GM23248 (cell line): ENCODE data around the gene PPP1R37. TPM values are rescaled to one million over a fixed set of nuclear protein-coding genes. Genes with fewer than 3 reads are reported as not detected.

ENCODE experiments used
- DNase-seq: peaks from one replicate; pipeline ENCODE4 v3.0.0-alpha.2; 2015
- H2AFZ ChIP-seq: fragments of 200-600 bp; sonication (generic); 2 replicates; pipeline ENCODE4 v1.6.1; 2016; ENCODE audit warnings: antibody characterized with exemption
- H3F3A ChIP-seq: fragments of 200-600 bp; sonication (generic); 2 replicates; pipeline ENCODE4 v1.6.1; 2016; ENCODE audit warnings: mild to moderate bottlenecking, antibody characterized with exemption, mixed run types; ENCODE audit not compliant: insufficient read depth
- H3K27ac ChIP-seq: fragments of 200-600 bp; sonication (generic); 2 replicates; pipeline ENCODE4 v1.5.1; 2016; ENCODE audit warnings: mild to moderate bottlenecking
- H3K27me3 ChIP-seq: fragments of 200-600 bp; sonication (generic); replicated peaks from 2 replicates; pipeline ENCODE4 v1.6.1; 2016; ENCODE audit warnings: mild to moderate bottlenecking; ENCODE audit not compliant: insufficient read depth
- H3K36me3 ChIP-seq: fragments of 200-600 bp; sonication (generic); 2 replicates; pipeline ENCODE4 v1.6.1; 2016; ENCODE audit warnings: low read depth, mild to moderate bottlenecking
- H3K4me1 ChIP-seq: fragments of 200-600 bp; sonication (generic); 2 replicates; pipeline ENCODE4 v1.6.1; 2016; ENCODE audit warnings: mild to moderate bottlenecking; ENCODE audit not compliant: insufficient read depth
- H3K4me2 ChIP-seq: fragments of 200-600 bp; sonication (generic); one replicate; pipeline ENCODE4 v1.6.1; 2016; ENCODE audit warnings: mild to moderate bottlenecking; ENCODE audit not compliant: unreplicated experiment
- H3K4me3 ChIP-seq: fragments of 200-600 bp; sonication (generic); 2 replicates; pipeline ENCODE4 v1.5.1; 2016; ENCODE audit warnings: mild to moderate bottlenecking
- H3K79me2 ChIP-seq: fragments of 200-600 bp; sonication (generic); 2 replicates; pipeline ENCODE4 v1.6.1; 2016; ENCODE audit warnings: mild to moderate bottlenecking; ENCODE audit not compliant: insufficient read depth
- H3K9ac ChIP-seq: fragments of 200-600 bp; sonication (generic); 2 replicates; pipeline ENCODE4 v1.6.1; 2016; ENCODE audit warnings: mild to moderate bottlenecking
- H3K9me2 ChIP-seq: fragments of 200-600 bp; sonication (generic); 2 replicates; pipeline ENCODE4 v1.6.1; 2016; ENCODE audit warnings: mixed run types, mild to moderate bottlenecking, moderate library complexity; ENCODE audit not compliant: insufficient read depth
- H3K9me3 ChIP-seq: fragments of 200-600 bp; sonication (generic); one replicate; pipeline ENCODE4 v1.6.1; 2017; ENCODE audit warnings: low read depth
- H4K20me1 ChIP-seq: fragments of 200-600 bp; sonication (generic); 2 replicates; pipeline ENCODE4 v1.6.0; 2016; ENCODE audit not compliant: insufficient read depth
- EZH2 ChIP-seq: fragments of 200-600 bp; sonication (generic); IDR thresholded peaks from 2 replicates; pipeline ENCODE4 v1.6.1; 2018; ENCODE audit warnings: antibody characterized with exemption, mild to moderate bottlenecking; ENCODE audit not compliant: insufficient read depth, poor library complexity, severe bottlenecking
- EZH2phosphoT487 ChIP-seq: fragments of 200-600 bp; sonication (generic); IDR thresholded peaks from 2 replicates; pipeline ENCODE4 v1.6.1; 2018; ENCODE audit warnings: antibody characterized with exemption, moderate library complexity, mild to moderate bottlenecking, low read depth; ENCODE audit not compliant: insufficient read depth
- WGBS, 2 experiments: methylation state at CpG; one replicate each; pipeline ENCODE4 v1.1.6; 2015 to 2017; ENCODE audit warnings: low lambda C conversion rate in 2 of 2, low coverage in 1 of 2; ENCODE audit errors: missing lambda C conversion rate in 2 of 2; 5-methylcytosine and 5-hydroxymethylcytosine counted together
- in situ Hi-C: fragments of 300-500 bp; cut with MboI; formaldehyde crosslinking; loops from 2 replicates; pipeline ENCODE4 v1.15.0; 2020
- polyA plus RNA-seq: library from polyadenylated mRNA; unstranded; fragments of >200 nt; fragmentation: Nextera tagmentation; extraction: Ambion mirVana; gene quantifications from 2 replicates; pipeline ENCODE4 v1.2.1, GENCODE V29; 2016
- total RNA-seq: library from RNA; depleted of rRNA; stranded (reverse); fragments of >200 nt; shearing (Covaris generic); gene quantifications from 2 replicates; pipeline ENCODE4 v1.2.3, GENCODE V29; 2014

PPP1R37 gene
- total and polyA plus RNA-seq, 2 experiments from 2014 or later, result 1.9 to 43.8 TPM

- in situ Hi-C loops, result no loop called here
- Histone ChIP-seq H3K4me2 (no peak overlapping the region), H3K4me1 (no peaks in the 10 kb centered on the region), H3K4me3 (no peak overlapping the region), H4K20me1 (no peaks in the 10 kb centered on the region), H3K9me2 (no peaks in the 10 kb centered on the region), H3F3A (no peaks in the 10 kb centered on the region), H3K79me2 (peaks cover 17% of the 10 kb centered on the region), H3K36me3 (no peaks in the 10 kb centered on the region), H2AFZ (no peak overlapping the region), H3K9ac (no peak overlapping the region), H3K9me3 (no peaks in the 10 kb centered on the region), H3K27ac (no peak overlapping the region), H3K27me3 (no peaks in the 10 kb centered on the region)
- TF ChIP-seq EZH2 (no peak), EZH2phosphoT487 (no peak)
- DNase-seq, result no peak
- WGBS, 2 experiments, result 99 to 100% methylated on average over 8 of the region's 8 CpGs
Observed at GRCh38 chr19:45140144-45140503, 47.1 kb downstream of the PPP1R37 start.

- Histone ChIP-seq H3K9ac (no peak overlapping the region), H3K9me2 (no peaks in the 10 kb centered on the region), H3K27ac (no peak overlapping the region), H3K27me3 (no peaks in the 10 kb centered on the region), H2AFZ (no peak overlapping the region), H3K4me1 (no peaks in the 10 kb centered on the region), H3F3A (no peaks in the 10 kb centered on the region), H3K9me3 (no peaks in the 10 kb centered on the region), H4K20me1 (no peaks in the 10 kb centered on the region), H3K4me3 (no peak overlapping the region), H3K4me2 (no peak overlapping the region), H3K79me2 (peaks cover 12% of the 10 kb centered on the region), H3K36me3 (no peaks in the 10 kb centered on the region)
- WGBS, 2 experiments, result 87% methylated on average over 11 of the region's 11 CpGs
- DNase-seq, result no peak
- TF ChIP-seq EZH2phosphoT487 (no peak), EZH2 (no peak)
- in situ Hi-C loops, result no loop called here
Observed at GRCh38 chr19:45140533-45140932, 47.6 kb downstream of the PPP1R37 start.

GRCh38 chr19:45141203-45141900, 48.4 kb downstream of the PPP1R37 start:
- WGBS, 2 experiments, result 95 to 98% methylated on average over 22 to 27 of the region's 28 CpGs
- H3K4me3 ChIP-seq, result no peak overlapping the region
- in situ Hi-C loops, result no loop called here

GRCh38 chr19:45142016-45142725, 49.2 kb downstream of the PPP1R37 start:
- H3K9ac ChIP-seq, result no peak overlapping the region
- H3K79me2 ChIP-seq, result no peaks in the 10 kb centered on the region; the same call in 1 of the 2 replicates
- no peaks in the 10 kb centered on the region for H3K9me3 ChIP-seq
- H3K4me3 ChIP-seq, result no peak overlapping the region
- TF ChIP-seq EZH2 (no peak), EZH2phosphoT487 (no peak)
- H3K4me1 ChIP-seq, result no peaks in the 10 kb centered on the region
- no peak overlapping the region for H2AFZ ChIP-seq
- 90 to 93% methylated on average over 26 to 33 of the region's 33 CpGs for WGBS, 2 experiments
- DNase-seq, result no peak
- no peak overlapping the region for H3K4me2 ChIP-seq
- no peaks in the 10 kb centered on the region for H3F3A ChIP-seq
- H3K27ac ChIP-seq, result no peak overlapping the region
- no peaks in the 10 kb centered on the region for H3K36me3 ChIP-seq
- no peaks in the 10 kb centered on the region for H3K27me3 ChIP-seq
- no peaks in the 10 kb centered on the region for H4K20me1 ChIP-seq
- in situ Hi-C loops, result no loop called here
- no peaks in the 10 kb centered on the region for H3K9me2 ChIP-seq

More at GRCh38 chr19:45141203-45141900, 48.4 kb downstream of the PPP1R37 start:
- DNase-seq, result no peak
- H3K9me2 ChIP-seq, result no peaks in the 10 kb centered on the region
- no peak overlapping the region for H3K4me2 ChIP-seq
- no peaks in the 10 kb centered on the region for H3F3A ChIP-seq
- no peak overlapping the region for H2AFZ ChIP-seq
- H4K20me1 ChIP-seq, result no peaks in the 10 kb centered on the region
- no peaks in the 10 kb centered on the region for H3K27me3 ChIP-seq
- no peak for TF ChIP-seq EZH2
- no peak for TF ChIP-seq EZH2phosphoT487
- peaks cover 4% of the 10 kb centered on the region; the same call in 1 of the 2 replicates for H3K79me2 ChIP-seq
- no peaks in the 10 kb centered on the region for H3K36me3 ChIP-seq
- no peak overlapping the region for H3K9ac ChIP-seq
- H3K27ac ChIP-seq, result no peak overlapping the region
- no peaks in the 10 kb centered on the region for H3K9me3 ChIP-seq
- no peaks in the 10 kb centered on the region for H3K4me1 ChIP-seq
